IMR-90 (cell line): ENCODE results near the gene F3.

ENCODE experiments used
- CTCF ChIP-seq: conservative IDR thresholded peaks from 2 replicates; pipeline ENCODE4 v1.5.1; 2012; ENCODE audit warnings: mild to moderate bottlenecking, low read depth, low read length, improper control_type of control experiment
- FOS ChIP-seq: fragments of 150-350 bp; IDR thresholded peaks from 2 replicates; pipeline ENCODE4 v1.6.1; 2016; ENCODE audit warnings: low read depth, low read length

DNA sequence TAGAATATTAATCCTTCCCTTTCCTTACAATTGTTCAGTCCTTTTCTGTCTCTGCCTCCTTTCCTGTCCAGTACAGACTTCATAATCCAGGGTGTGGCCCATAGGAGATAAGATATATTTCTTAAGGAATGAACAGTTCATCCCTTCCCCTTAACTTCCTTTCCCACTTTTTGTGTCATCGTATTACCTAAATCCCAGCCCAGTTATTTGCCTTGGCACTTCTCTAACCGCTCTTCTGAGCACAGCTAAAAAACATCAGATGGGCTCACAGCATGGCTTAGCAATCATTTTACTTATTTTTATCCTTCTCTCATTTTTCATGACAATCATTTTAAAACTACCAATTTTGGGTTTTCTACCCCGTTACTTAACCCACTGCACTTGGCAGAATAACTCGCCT is 39.6 kb downstream of the F3 start:
- TF ChIP-seq CTCF (no peak), FOS (no peak)
